Activated naive CD8-positive, alpha-beta T cell treated with anti-CD3 and anti-CD28 coated beads, Interleukin-2, amount 10 ng/mL, durations not matched to agents 7 days and 5 days (primary cell): ENCODE results near the gene AGPAT3. TPM values are rescaled to one million over a fixed set of nuclear protein-coding genes. Genes with fewer than 3 reads are reported as not detected.
"Not testable (repeated sequence)": the region's sequence is repeated elsewhere in the genome, so short reads cannot be mapped to it uniquely, and the experiment has no call there.

Experiments
- ATAC-seq: fragments of 150-1000 bp; cut with Tn5 transposase; one replicate; pipeline ENCODE4 v1.10.0; 2021; ENCODE audit warnings: low read depth, moderate library complexity
- POLR2A ChIA-PET: fragments of 350-600 bp; sonication (Branson Sonifier 250); formaldehyde crosslinking; loops from one replicate; lab custom pipeline; 2021; ENCODE audit warnings: antibody characterized with exemption; lab: Charles Lee
- DNase-seq: peaks from one replicate; pipeline ENCODE4 v3.0.0; 2021
- H3K27ac Mint-ChIP-seq: one replicate; pipeline ENCODE4 v1.8.0; 2022; ENCODE audit warnings: mild to moderate bottlenecking, mixed read lengths
- H3K27me3 Mint-ChIP-seq: one replicate; pipeline ENCODE4 v1.8.0; 2022; ENCODE audit warnings: mild to moderate bottlenecking, moderate library complexity, mixed read lengths
- H3K36me3 Mint-ChIP-seq: one replicate; pipeline ENCODE4 v1.8.0; 2021; ENCODE audit warnings: mild to moderate bottlenecking, mixed read lengths
- H3K4me1 Mint-ChIP-seq: one replicate; pipeline ENCODE4 v1.8.0; 2021; ENCODE audit warnings: mixed read lengths
- H3K4me3 Mint-ChIP-seq: one replicate; pipeline ENCODE4 v1.8.0; 2022; ENCODE audit warnings: mild to moderate bottlenecking, moderate library complexity, mixed read lengths
- H3K9me3 Mint-ChIP-seq: one replicate; pipeline ENCODE4 v1.8.0; 2021; ENCODE audit warnings: mixed read lengths
- total RNA-seq, 2 experiments: library from RNA; stranded (reverse); gene quantifications; one replicate each; pipeline ENCODE4 v1.2.3, GENCODE V29; 2021

AGPAT3 gene
- total RNA-seq, 2 experiments from 2014 or later, result 75.4 to 76.3 TPM

DNA sequence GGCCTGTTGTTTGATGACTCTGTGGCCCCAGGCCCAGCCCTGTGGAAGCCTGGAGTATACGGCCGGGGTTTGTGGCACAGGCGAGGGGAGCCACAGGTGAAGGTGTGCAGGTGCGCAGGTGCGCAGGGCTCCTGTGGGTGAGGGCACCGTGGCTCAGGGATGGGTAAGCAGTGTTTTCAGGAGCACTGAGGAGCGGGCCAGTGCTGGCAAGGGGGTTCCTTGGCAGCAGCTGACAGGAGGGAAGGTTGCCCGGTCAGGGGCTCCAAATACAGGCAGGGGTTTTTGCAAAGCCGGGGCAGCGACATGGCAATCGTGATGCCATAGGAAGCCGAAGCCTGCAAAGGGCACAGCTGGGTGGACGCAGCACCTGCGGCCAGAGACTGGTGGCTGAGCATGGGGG is 20.7 kb downstream of the AGPAT3 start:
- H3K4me1 Mint-ChIP-seq, result peaks cover 35% of the 10 kb centered on the region
- no peak overlapping the region for H3K27ac Mint-ChIP-seq
- DNase-seq (no peak), ATAC-seq (no peak)
- H3K36me3 Mint-ChIP-seq, result peaks cover 11% of the 10 kb centered on the region
- no peaks in the 10 kb centered on the region for H3K27me3 Mint-ChIP-seq
- H3K4me3 Mint-ChIP-seq, result no peak overlapping the region
- POLR2A ChIA-PET, result interaction anchor here (0.5 kb wide), 1 partner anchor 9 kb away, joined by 3 read pairs; no protein-coding TSS in a partner anchor
- no peaks in the 10 kb centered on the region for H3K9me3 Mint-ChIP-seq

DNA sequence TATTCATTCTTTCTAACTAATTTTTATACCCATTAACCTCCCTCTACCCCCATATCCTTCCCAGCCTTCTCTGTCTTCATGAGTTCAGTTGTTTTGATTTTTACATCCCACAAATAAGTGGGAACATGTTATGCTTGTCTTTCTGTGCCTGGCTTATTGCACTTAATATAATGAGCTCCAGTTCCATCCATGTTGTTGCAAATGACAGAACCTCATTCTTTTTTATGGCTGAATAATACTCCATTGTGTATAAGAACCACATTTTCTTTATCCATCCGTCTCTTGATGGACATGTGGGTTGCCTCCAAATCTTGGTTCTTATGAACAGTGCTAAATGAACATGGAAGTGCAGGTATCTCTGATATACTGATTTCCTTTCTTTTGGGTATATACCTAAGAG is 21.5 kb downstream of the AGPAT3 start:
- Mint-ChIP-seq H3K36me3 (peaks cover 12% of the 10 kb centered on the region), H3K27me3 (no peaks in the 10 kb centered on the region), H3K9me3 (peaks cover under 1% of the 10 kb centered on the region), H3K27ac (no peak overlapping the region), H3K4me1 (peaks cover 29% of the 10 kb centered on the region), H3K4me3 (no peak overlapping the region)
- no peak for ATAC-seq
- no peak for DNase-seq
- POLR2A ChIA-PET, result no interaction called here

DNA sequence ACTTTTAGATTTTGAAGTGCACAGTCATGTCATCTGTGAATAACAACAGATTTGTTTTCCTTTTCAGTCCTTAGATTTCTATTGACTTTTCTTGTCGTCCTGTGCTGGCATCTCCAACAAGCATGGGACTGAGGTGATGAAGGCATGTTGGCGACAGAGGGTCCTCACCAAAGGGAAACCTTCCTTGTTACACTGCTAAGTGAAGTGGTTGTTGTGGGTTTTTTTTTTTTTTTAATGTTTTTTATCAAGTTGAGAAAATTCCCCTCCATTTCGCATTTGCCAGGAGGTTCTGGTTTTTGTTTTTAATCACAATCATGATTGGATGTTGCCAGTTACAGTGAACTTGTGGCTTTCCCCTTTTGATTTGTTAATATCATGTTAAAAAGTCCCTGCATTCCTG is 24.0 kb downstream of the AGPAT3 start:
- no peak overlapping the region for H3K27ac Mint-ChIP-seq
- H3K9me3 Mint-ChIP-seq, result peaks cover 2% of the 10 kb centered on the region
- no peaks in the 10 kb centered on the region for H3K27me3 Mint-ChIP-seq
- no peak for ATAC-seq
- peaks cover 33% of the 10 kb centered on the region for H3K4me1 Mint-ChIP-seq
- no peak overlapping the region for H3K4me3 Mint-ChIP-seq
- peaks cover 21% of the 10 kb centered on the region for H3K36me3 Mint-ChIP-seq
- no peak for DNase-seq
- POLR2A ChIA-PET, result no interaction called here

- peak; percentile 4 for DNase-seq
- H3K27ac Mint-ChIP-seq, result no peak overlapping the region
- H3K4me3 Mint-ChIP-seq, result no peak overlapping the region
- H3K9me3 Mint-ChIP-seq, result peaks cover 2% of the 10 kb centered on the region
- peaks cover 36% of the 10 kb centered on the region for H3K4me1 Mint-ChIP-seq
- POLR2A ChIA-PET, result no interaction called here
- H3K36me3 Mint-ChIP-seq, result peaks cover 24% of the 10 kb centered on the region
- ATAC-seq, result no peak
- no peaks in the 10 kb centered on the region for H3K27me3 Mint-ChIP-seq
Measured at GRCh38 chr21:43890042-43890441, 25.0 kb downstream of the AGPAT3 start.

- Mint-ChIP-seq H3K27me3 (no peaks in the 10 kb centered on the region), H3K9me3 (peaks cover 2% of the 10 kb centered on the region), H3K27ac (peak overlapping the region; percentile 58), H3K4me3 (no peak overlapping the region), H3K4me1 (peaks cover 34% of the 10 kb centered on the region), H3K36me3 (peaks cover 20% of the 10 kb centered on the region)
- ATAC-seq, result no peak
- DNase-seq, result no peak
- POLR2A ChIA-PET, result interaction anchor here (0.6 to 0.9 kb wide), 3 partner anchors 8 to 50 kb away, joined by 3 read pairs; no protein-coding TSS in a partner anchor
Measured at GRCh38 chr21:43892334-43892733, 27.3 kb downstream of the AGPAT3 start.

DNA sequence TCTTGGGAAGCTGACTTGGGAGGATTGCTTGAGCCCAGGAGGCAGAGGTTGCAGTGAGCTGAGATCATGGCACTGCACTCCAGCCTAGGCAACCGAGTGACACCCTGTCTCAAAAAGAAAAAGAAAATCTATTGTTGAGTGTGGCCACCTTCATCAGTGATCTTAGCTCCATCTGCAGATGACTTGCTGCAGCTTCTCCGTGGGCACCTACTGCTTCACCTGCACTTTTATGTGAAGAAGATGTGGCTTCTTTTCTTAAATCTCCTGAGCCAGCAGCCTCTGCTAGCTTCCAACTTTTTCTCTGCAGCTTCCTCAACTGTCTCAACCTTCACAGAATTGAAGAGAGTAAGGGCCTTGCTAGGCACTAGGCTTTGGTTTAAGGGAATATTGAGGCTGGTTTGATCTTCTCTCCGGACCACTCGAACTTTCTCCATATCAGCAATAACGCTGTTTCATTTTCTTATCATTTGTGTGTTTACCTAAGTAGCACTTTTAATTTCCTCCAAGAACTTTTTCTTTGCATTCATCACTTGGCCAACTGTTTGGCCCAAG is 28.0 kb downstream of the AGPAT3 start:
- Mint-ChIP-seq H3K4me3 (peak overlapping the region; percentile 67), H3K27ac (peak overlapping the region; percentile 80), H3K27me3 (no peaks in the 10 kb centered on the region), H3K4me1 (peaks cover 34% of the 10 kb centered on the region), H3K36me3 (peaks cover 24% of the 10 kb centered on the region), H3K9me3 (peaks cover 2% of the 10 kb centered on the region)
- ATAC-seq (peak; percentile 31), DNase-seq (peak; percentile 23)
- POLR2A ChIA-PET, result interaction anchor here (0.6 to 0.9 kb wide), 4 partner anchors 9 to 50 kb away, joined by 3 read pairs; no protein-coding TSS in a partner anchor

DNA sequence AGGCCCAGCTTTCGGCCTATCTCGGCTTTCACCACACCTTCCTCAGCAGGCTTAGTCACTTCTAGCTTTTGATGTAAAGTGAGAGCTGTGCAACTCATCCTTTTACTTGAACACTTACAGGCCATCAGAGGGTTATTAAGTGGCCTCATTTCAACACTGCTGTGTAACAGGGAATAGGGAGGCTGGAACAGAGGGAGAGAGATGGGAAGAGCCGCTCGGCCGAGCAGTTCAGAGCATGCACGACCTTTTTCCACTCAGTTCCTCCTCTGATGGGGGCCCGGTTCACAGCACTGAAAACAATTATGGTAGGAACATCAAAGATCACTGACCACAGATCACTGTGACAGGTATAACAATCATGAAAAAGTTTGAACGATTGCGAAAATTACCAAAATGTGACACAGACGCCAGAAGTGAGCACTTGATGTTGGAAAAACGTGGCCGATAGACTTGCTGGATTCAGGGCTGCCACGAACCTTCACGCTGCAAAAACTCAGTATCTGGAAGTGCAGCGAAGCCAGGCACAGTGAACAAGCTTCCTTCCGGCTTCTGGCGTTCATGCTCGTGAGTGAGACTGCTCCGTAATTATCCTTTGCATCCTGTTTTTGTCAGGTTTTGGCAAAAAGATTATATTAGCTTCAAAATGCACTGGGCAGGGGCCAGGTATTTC is 28.6 kb downstream of the AGPAT3 start:
- DNase-seq (peak; percentile 29), ATAC-seq (peak; percentile 75)
- peaks cover 24% of the 10 kb centered on the region for H3K36me3 Mint-ChIP-seq
- POLR2A ChIA-PET, result interaction anchor here (0.7 kb wide), 2 partner anchors 8 to 28 kb away, joined by 3 read pairs; no protein-coding TSS in a partner anchor
- peak overlapping the region; percentile 80 for H3K27ac Mint-ChIP-seq
- H3K4me3 Mint-ChIP-seq, result peak overlapping the region; percentile 67
- peaks cover 32% of the 10 kb centered on the region for H3K4me1 Mint-ChIP-seq
- H3K27me3 Mint-ChIP-seq, result no peaks in the 10 kb centered on the region
- peaks cover 4% of the 10 kb centered on the region for H3K9me3 Mint-ChIP-seq

DNA sequence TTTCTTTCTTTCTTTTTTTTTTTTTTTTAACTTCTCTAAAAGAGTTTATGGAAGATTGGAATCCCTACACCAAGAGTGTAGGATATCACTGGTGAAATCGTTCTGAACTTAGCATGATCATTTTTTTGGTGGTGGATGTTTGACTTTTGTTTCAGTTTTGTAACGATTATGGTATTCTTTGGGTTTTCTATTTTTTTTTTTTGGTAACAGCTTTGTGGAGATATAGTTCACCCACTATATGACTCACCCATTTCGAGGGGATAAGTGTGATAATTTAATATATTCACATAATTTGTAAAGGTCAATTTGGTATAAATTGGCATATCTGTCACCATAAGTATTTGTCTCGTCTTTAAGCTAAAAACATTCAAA is 29.2 kb downstream of the AGPAT3 start:
- ATAC-seq, result no peak
- POLR2A ChIA-PET, result interaction anchor here (0.7 kb wide), 1 partner anchor 8 kb away, joined by 3 read pairs; no protein-coding TSS in a partner anchor

DNA sequence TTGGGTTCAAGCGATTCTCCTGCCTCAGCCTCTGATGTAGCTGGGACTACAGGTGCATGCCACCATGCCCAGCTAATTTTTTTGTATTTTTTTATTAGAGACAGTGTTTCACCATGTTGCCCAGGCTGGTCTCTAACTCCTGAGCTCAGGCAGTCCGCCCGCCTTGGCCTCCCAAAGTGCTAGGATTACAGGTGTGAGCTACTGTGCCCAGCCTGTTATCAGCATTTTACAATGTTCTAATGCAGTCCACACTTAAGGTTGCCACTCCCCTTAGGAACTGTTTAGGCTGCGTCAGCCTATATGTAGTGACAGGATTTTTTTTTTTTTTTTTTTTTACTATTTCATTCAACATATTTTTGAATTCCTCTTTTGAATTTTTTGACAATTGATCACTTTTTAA is 30.2 kb downstream of the AGPAT3 start:
- DNase-seq (no peak), ATAC-seq (no peak)
- no peak overlapping the region for H3K4me3 Mint-ChIP-seq
- H3K9me3 Mint-ChIP-seq, result peaks cover 4% of the 10 kb centered on the region
- POLR2A ChIA-PET, result no interaction called here
- no peaks in the 10 kb centered on the region for H3K27me3 Mint-ChIP-seq
- H3K4me1 Mint-ChIP-seq, result peaks cover 29% of the 10 kb centered on the region
- H3K36me3 Mint-ChIP-seq, result peaks cover 31% of the 10 kb centered on the region
- no peak overlapping the region for H3K27ac Mint-ChIP-seq

More for the DNA sequence above, 29.2 kb downstream of the AGPAT3 start:
- peak overlapping the region; percentile 67 for H3K4me3 Mint-ChIP-seq
- peaks cover 4% of the 10 kb centered on the region for H3K9me3 Mint-ChIP-seq
- DNase-seq, result no peak
- peak overlapping the region; percentile 80 for H3K27ac Mint-ChIP-seq
- H3K4me1 Mint-ChIP-seq, result peaks cover 31% of the 10 kb centered on the region
- no peaks in the 10 kb centered on the region for H3K27me3 Mint-ChIP-seq
- H3K36me3 Mint-ChIP-seq, result peaks cover 29% of the 10 kb centered on the region

DNA sequence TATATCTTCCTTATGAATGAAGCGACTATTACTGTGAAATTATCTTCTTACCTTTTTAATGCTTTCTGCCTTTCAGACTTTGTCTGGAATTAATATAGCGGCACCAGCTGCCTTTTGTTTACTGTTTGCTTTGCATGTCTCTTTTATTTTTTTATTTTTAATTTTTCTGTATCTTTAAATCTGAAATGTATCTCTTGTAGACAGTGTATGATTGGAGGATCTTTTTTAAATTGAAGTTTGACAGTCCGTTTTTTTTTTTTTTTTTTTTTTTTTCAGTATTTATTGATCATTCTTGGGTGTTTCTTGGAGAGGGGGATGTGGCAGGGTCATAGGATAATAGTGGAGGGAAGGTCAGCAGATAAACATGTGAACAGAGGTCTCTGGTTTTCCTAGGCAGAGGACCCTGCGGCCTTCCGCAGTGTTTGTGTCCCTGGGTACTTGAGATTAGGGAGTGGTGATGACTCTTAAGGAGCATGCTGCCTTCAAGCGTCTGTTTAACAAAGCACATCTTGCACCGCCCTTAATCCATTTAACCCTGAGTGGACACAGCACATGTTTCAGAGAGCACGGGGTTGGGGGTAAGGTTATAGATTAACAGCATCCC is 31.8 kb downstream of the AGPAT3 start:
- DNase-seq, H3K27me3 Mint-ChIP-seq, H3K27ac Mint-ChIP-seq, POLR2A ChIA-PET, ATAC-seq, H3K9me3 Mint-ChIP-seq, H3K4me3 Mint-ChIP-seq: not testable (repeated sequence)
- H3K36me3 Mint-ChIP-seq, result peaks cover 37% of the 10 kb centered on the region
- H3K4me1 Mint-ChIP-seq, result peaks cover 30% of the 10 kb centered on the region

DNA sequence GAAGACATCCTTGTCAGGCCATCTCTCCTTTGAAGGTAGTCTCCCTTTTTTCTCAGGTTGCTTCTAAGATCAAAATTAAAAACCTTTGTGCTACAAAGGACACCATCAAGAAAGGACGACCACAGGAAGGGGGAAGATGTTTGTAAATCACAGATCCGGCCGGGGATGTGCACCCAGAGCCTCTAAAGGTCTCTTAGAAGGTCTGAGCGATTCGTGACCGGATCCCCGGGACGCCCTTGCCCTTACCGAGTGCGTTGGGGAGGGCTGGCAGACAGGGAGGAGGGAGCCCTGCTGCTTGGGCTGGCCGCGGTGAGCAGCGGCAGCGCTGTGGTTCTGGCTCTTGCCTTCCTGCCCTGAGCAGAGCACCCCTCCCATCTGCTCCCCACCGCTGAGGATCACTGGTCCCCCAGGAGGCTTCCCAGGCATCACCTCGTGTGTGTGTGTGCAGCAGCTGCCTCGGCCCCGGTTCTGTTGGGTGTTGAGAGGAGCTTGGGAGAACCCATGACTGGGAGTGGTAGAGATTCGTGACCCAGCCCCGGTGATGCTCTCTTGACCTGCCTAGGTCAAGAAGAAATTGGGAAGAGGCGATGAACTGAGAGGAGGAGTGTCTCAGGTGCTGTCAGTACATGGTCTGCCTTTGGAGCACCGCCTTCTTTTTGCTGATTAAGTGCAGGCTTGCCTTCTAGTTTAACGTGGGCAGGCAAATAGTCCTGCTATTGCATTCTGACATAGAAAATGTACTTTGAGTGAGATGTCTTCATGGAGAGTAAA is 34.5 kb downstream of the AGPAT3 start:
- peaks cover 2% of the 10 kb centered on the region for H3K9me3 Mint-ChIP-seq
- peaks cover 32% of the 10 kb centered on the region for H3K36me3 Mint-ChIP-seq
- H3K4me3 Mint-ChIP-seq, result no peak overlapping the region
- peaks cover 14% of the 10 kb centered on the region for H3K4me1 Mint-ChIP-seq
- no peaks in the 10 kb centered on the region for H3K27me3 Mint-ChIP-seq
- H3K27ac Mint-ChIP-seq, result peak overlapping the region; percentile 46
- ATAC-seq (no peak), DNase-seq (peak; percentile 17)
- POLR2A ChIA-PET, result no interaction called here

- H3K27ac Mint-ChIP-seq, result peak overlapping the region; percentile 46
- POLR2A ChIA-PET, result interaction anchor here (0.5 kb wide), 1 partner anchor 122 kb away, joined by 5 read pairs; no protein-coding TSS in a partner anchor
- DNase-seq, result no peak
Measured at GRCh38 chr21:43900078-43900385, 35.0 kb downstream of the AGPAT3 start.

DNA sequence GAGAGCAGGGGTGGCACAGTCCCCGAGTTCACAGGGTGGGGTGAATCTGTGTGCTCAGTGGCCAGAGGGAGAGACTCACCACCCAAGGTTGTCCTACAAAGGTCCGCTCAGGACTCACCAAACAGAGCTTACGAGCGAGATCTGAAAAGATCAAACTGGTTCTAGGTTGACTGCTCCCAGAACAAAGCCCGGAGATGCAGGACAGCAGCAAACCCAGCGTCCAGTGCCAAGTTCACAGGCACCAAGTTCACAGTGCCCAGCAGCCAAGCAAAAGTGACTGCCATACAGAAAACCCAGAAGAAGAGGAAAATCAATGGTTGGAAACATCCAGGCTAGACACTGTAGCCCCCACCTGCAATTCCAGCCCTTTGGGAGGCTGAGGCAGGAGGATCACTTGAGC is 35.7 kb downstream of the AGPAT3 start:
- Mint-ChIP-seq H3K27ac (no peak overlapping the region), H3K4me3 (no peak overlapping the region), H3K9me3 (peaks cover 2% of the 10 kb centered on the region), H3K27me3 (no peaks in the 10 kb centered on the region), H3K36me3 (peaks cover 29% of the 10 kb centered on the region), H3K4me1 (peaks cover 11% of the 10 kb centered on the region)
- POLR2A ChIA-PET, result interaction anchor here (0.5 kb wide), 2 partner anchors 30 to 121 kb away, joined by 3 to 5 read pairs; no protein-coding TSS in a partner anchor
- ATAC-seq (no peak), DNase-seq (no peak)

More at GRCh38 chr21:43900078-43900385, 35.0 kb downstream of the AGPAT3 start:
- peaks cover 2% of the 10 kb centered on the region for H3K9me3 Mint-ChIP-seq
- H3K4me1 Mint-ChIP-seq, result peaks cover 10% of the 10 kb centered on the region
- no peaks in the 10 kb centered on the region for H3K27me3 Mint-ChIP-seq
- ATAC-seq, result no peak
- H3K36me3 Mint-ChIP-seq, result peaks cover 29% of the 10 kb centered on the region
- H3K4me3 Mint-ChIP-seq, result no peak overlapping the region
